Activated effector memory CD4-positive, alpha-beta T cell treated with anti-CD3 and anti-CD28 coated beads, Interleukin-2, amount 50 U/mL, for 16 hours (primary cell): Measurements from ENCODE around the gene PPP2R3A.
"Not testable (repeated sequence)": the region's sequence is repeated elsewhere in the genome, so short reads cannot be mapped to it uniquely, and the experiment has no call there.

Source experiments
- DNase-seq: peaks from one replicate; pipeline ENCODE4 v3.0.0-alpha.2; 2020

Gene PPP2R3A, protein sequence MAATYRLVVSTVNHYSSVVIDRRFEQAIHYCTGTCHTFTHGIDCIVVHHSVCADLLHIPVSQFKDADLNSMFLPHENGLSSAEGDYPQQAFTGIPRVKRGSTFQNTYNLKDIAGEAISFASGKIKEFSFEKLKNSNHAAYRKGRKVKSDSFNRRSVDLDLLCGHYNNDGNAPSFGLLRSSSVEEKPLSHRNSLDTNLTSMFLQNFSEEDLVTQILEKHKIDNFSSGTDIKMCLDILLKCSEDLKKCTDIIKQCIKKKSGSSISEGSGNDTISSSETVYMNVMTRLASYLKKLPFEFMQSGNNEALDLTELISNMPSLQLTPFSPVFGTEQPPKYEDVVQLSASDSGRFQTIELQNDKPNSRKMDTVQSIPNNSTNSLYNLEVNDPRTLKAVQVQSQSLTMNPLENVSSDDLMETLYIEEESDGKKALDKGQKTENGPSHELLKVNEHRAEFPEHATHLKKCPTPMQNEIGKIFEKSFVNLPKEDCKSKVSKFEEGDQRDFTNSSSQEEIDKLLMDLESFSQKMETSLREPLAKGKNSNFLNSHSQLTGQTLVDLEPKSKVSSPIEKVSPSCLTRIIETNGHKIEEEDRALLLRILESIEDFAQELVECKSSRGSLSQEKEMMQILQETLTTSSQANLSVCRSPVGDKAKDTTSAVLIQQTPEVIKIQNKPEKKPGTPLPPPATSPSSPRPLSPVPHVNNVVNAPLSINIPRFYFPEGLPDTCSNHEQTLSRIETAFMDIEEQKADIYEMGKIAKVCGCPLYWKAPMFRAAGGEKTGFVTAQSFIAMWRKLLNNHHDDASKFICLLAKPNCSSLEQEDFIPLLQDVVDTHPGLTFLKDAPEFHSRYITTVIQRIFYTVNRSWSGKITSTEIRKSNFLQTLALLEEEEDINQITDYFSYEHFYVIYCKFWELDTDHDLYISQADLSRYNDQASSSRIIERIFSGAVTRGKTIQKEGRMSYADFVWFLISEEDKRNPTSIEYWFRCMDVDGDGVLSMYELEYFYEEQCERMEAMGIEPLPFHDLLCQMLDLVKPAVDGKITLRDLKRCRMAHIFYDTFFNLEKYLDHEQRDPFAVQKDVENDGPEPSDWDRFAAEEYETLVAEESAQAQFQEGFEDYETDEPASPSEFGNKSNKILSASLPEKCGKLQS (N-terminal part only)

DNA sequence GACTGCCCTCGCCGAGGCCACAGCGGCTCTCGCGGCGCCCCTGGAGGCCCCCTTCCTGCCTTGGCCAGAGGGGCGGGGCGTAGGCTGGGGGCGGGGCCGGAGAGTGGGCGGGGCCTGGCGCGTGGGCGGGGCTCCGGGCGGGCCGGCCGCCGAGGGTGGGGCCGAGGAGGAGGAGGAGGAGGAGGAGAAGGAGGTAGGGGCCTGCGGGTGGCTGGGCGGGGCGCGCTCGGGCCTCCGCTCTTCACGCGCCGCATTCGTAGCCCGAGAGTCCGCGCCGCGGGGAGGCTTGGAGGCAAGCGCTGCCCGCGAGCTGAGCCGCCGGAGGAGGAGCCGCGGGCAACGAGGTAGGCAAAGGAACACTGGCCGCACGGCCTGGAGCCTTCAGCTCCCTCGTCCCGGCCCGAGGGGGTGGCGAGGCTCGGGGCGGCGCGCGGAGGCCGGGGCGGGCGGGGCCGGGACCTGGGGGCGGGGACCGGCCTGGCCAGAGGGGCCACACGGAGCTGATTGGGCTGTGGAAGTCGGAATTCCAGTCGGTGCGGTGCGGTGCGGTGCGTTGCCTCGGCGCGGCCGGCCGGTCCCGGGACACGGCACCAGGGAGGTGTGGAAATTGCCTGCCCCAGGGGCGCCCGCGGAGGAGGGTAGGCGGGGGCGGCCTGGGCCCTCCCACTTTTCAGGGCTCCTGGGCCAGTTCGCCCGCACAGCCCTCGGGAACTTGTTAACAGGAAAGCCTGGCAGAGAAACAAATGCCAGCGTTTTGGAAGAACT lies at the start of gene PPP2R3A:
Gene PPP2R3A, plus strand, starts transcription at position 223 of the 765 bp plus-strand sequence. CDS start 35,771 bp downstream, outside the sequence.
- peak; percentile 84 for DNase-seq

DNA sequence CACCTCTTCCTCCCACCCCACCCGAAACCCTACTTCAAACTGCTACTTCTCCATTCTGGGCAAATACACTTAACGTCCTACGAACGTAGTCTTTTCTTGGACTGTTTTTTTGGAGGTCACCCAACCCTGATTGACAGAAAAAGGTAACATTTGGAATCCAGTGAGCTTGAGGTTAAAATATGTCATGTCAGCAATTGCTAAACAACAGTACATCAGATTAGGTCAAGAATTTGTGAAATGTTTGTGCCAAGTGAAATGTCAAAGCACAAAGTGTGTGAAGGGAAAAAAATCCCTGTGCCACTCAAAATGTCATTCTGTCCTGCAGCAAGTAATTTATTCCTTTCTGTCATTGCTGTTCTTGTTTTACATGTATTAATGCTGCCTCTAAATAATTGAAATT lies 49.2 kb upstream of the PPP2R3A start:
- DNase-seq, result no peak

DNA sequence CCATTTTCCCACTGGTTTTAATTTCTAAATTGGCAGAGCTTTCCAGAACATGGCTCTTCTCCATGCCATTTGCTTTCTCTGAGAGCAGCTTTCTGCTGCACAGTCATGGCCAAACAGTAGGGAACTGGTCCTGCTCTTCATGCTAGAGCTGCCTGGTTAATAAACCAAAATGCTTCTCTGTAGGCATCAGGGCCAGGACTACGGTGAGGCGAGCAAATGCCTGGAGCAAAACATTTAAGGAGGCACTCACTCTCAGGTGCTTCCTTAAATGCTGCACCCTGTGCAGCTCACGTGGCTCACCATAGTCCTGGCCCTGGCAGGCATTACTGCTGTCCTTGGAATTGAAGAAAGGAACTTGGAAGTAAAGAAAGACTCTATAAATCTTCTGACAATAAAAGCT lies 48.5 kb upstream of the PPP2R3A start:
- DNase-seq, result no peak

DNA sequence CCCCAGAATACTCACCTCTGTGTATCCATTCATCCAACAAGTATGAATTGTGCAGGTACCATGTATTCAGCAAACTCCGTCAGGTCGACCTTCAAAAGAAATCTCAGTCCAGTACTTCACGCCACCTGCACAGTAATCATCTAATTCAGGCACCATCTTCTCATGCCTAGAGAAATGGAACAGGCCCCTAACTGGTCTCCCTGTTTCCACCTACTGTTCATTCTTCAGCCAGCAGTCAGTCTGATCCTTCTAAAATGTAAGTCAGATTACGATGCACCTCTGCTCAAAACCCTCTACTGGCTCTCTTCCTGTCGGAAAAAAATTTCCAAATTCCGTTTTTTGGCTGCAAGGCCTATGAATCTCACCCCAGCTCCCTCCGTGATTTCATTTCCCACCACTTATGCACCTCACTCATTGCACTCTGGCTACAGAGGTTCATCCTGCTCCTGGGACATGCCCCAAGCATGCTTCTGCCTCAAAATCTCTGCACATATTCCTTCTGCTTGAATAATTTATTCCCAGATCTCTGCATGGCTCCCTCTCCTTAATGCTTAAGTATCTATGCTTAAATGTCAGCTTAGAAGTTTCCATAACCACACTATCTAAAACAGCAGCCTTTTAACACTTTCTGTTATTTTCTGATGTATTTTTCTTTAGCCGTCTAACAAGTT lies 47.5 kb upstream of the PPP2R3A start:
- no peak for DNase-seq

DNA sequence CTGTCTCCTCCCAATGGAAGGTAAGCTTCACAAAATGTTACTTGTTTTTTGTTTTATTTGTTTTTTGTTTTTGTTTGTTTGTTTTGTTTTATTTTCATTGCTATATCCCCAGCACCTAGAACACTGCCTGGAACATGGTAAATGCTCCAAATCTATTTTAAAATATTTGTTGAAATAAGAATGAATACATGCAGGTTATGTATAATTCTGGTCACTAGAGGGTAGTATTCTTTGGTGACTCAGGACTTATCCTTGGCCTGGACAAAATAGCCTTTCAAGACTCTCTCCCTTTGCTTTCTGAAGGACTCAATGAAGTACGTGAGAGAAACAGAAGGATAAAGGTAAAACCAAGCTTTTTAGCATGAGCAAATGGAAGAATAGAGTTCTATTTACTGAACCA lies 46.9 kb upstream of the PPP2R3A start:
- no peak for DNase-seq

DNA sequence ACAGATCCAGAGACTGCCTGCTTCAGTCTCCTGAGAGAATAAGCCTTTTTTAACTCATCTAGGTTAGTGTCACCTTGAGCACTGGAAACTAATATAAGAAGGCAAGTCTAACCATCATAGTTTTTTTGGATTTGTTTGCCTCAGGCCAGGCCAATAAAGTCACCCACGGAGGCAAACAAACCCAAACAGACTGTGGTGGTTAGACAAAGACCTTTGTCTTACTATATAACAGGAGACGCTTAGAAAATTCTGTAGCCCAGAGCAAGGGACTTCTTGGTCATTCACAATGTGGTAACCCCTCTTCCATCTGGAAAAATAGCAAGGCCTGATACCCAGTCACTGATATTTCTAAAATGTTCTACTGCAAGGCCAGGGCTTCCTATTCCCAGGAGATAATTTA lies 45.3 kb upstream of the PPP2R3A start:
- no peak for DNase-seq

DNA sequence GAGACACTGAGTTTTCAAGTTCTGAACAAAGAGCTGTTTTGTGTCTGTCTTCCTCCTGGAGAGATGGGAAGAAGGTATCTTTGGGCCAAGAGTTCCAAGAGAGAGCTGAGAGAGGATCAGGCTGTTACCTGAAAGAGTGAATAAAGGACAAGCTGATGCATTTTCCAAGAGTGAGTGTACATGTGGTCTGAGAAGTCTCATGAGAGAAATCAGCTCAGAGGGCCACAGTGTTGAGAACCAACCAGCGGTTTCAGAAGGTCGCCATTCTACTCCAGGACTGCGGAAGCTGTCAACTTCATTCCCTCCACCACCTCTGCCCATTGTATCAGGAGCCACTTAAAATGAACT lies 42.7 kb upstream of the PPP2R3A start:
- no peak for DNase-seq

DNA sequence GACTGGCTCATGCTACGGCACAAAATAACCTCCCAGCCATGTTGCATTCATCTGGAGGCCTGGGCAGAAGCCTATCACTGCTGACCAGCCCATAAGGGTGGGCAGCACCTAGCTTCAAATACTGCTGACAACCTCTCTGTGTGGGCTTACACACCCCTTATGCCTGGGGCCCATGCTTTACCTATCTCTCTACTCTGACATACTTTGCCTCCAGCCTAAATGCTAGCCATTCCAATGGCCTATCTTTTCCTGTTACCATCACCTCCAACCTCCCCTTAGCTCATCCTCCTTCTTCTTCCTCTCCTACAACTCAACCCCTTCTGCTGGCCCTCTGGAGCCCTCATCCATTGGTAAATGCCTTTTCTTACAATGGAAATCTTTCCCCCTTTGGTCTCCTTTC lies 41.0 kb upstream of the PPP2R3A start:
- DNase-seq, result no peak

DNA sequence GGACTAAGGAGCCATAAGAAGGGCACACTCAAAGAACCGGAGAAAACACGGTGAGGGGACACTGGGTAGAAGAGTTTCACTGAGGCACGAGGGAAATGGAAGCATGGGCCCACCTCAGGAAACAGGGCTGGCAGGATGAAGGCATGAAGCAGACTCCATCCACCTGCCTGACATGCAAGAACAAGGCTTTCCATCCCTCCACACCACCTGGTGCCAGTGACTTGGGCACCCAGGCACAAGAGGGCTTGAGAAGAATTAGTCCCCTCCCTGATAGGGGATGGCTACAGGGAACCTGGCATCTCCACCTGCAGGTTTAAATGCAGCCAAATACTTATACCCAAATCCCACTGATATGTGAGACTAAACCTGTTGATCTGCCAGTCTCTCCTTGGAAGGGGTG lies 38.9 kb upstream of the PPP2R3A start:
- DNase-seq, result no peak

DNA sequence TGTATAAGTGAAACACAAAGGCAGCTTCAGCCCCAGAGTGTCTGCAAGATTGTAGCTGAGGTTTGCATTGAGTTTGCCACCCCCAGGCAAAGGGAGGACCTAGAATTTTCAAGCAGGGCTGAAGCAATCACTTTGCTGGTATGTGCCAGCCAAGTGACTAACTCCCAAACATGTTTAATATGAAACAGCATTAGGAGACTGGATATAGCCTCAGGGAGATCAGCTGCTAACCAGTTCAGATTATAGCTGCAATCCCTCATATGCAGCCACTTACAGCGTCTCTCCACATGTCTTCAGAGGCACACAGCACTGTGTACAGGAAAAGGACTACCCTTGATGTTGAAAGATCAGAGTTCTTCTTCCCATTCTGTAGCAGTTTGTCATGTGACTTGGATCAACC lies 38.4 kb upstream of the PPP2R3A start:
- DNase-seq, result no peak

DNA sequence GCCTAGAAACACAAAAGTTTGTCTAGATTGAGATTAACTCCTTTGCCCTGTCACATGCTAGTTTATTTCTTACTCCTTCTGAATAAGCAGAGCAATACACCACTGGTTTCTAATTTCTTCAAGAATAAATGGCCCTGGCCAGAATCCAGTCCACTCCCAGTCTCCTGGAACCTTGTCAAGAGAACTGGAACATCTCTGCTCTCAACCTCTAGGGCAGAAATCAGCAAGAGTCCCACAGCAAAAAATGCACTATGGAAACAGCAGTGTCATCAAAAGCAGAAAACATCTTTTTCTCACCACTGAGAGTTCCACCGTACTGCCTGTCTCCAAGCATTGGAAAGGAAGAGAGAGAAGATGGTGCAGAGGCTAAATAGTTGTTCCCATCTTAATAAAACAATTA lies 35.9 kb upstream of the PPP2R3A start:
- no peak for DNase-seq

DNA sequence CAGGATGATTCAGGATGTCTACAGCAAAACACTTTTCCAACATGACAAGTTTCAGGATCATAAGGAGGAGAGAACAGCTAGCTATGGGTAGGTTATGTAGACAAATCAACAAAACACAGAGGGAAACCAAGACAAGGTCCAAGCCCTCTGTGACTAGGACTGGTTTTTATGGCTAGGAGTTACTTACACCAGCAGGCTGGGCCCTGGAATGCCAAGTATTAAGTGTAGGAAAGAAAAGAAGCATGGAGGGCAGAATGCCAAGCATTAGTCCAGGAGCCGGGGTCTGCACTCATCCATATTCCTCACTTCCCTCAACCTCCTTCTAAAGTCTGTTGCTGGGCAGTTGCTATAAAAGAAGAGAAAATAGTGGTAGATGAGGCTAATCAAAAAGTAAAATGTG lies 35.3 kb upstream of the PPP2R3A start:
- DNase-seq, result no peak

DNA sequence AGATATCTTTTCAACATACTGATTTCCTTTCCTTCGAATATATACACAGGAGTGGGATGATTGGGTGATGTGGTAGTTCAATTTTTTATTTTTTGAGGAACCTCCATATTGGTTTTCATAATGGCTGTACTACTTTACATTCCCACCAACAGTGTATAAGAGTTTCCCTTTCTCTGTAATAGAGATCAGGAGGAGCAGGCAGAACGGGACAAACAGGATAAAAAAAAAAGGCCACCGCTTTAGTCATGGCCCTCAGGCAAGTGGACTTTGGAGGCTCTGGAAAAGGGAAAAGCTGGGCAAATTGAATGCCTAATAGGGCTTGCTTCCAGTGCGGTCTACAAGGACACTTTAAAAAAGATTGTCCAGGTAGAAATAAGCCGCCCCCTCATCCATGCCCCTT lies 30.4 kb upstream of the PPP2R3A start:
- not testable (repeated sequence) for DNase-seq

DNA sequence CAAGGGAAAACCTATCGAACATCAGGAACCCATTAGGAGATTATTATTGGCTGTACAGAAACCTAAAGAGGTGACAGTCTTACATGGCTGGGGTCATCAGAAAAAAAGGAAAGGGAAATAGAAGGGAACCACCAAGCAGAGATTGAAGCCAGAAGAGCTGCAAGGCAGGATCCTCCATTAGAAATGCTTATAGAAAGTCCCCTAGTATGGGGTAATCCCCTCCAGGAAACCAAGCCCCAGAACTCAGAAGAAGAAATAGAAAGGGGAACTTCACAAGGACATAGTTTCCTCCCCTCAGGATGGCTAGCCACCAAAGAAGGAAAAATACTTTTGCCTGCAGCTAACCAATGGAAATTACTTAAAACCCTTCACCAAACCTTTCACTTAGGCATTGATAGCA lies 27.8 kb upstream of the PPP2R3A start:
- not testable (repeated sequence) for DNase-seq

DNA sequence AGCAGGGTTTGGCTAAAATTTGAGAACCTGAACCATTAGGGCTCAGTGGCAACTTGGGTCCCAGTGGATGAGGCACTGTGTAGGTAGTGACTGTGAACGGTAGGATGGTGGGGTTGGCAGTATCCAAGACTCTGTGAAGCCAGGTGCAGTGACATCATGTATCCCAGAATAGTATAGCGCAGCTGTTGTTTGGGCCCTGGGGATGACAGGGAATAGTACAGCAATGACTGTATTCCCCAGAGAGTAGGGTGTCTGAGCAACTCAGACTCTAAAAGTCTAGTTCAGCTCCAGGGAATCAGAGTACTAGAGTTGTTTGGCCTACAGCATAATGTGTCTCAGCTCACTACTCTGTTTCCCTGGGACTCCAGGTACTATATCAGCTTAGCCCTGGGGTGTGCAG lies 20.7 kb upstream of the PPP2R3A start:
- no peak for DNase-seq

DNA sequence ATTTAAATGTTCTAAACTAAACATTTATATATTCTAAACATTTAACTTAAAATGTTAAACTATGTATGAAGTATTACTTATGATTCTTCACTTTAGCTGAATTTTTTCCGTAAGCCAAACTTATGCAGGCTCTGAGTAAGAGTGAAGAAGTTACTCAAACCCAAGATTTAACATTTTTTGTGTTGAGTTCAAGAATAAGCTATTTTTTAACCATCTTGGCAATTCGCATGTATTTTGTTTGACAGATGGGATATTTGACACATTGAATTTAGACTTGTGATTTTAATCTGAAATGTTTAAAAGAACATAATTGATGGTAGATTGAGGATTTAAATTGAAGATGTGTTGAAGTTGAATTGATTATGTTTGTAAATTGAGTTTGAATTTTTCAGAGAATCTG lies 14.6 kb upstream of the PPP2R3A start:
- no peak for DNase-seq

DNA sequence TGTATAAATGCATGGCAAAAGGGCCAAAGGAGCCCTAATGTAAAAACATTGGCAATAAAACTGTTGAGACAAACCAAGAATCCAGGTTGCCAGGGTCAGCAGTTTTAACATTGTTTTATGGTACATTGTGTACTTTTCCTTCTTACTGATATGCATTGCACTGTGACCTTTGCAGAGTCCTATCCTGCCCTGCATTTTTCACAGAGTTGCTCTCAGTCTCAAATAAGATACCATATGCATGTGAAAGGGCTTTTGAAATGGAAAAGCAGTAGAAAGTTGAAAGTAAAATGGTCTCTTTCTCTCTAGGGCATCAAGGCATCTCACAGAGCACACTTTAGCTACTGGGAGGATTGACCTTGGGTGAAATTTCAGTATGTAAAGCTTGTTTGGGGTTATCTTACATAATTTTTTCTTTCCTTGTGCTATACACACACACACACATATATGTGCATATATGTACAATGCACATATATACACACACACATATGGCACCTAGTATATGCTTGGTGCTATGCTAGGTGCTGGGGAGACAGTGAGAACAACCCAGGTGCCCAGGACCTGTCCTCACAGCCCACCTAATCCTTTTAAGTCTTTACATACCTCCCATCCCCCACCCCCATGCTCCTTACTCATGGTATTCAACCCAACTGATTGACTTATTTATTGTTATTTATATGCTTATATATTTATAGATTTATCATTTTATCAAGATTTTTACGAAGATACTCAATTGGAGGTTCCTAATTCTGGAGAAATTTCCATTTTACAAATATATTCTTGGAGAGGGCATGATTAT lies 1.2 kb upstream of the PPP2R3A start:
- DNase-seq, result no peak

DNA sequence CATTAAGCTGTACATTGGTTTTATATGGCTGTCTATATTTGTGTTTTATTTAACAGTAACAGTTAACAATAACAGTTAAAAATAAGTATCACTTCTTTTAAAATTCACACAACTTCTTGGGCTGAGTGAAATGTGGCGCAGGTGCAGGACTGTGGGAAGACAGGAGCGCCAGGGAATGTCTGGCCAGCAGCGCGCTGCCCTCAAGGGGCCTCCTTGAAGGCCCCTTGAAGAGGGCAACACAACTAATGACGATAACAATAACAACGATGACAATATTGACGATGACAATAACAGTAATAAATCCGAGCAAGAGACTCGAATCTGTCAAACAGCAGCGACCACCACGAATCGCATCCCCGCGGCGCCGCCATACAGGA lies 411 bp upstream of the PPP2R3A start:
- DNase-seq, result no peak

DNA sequence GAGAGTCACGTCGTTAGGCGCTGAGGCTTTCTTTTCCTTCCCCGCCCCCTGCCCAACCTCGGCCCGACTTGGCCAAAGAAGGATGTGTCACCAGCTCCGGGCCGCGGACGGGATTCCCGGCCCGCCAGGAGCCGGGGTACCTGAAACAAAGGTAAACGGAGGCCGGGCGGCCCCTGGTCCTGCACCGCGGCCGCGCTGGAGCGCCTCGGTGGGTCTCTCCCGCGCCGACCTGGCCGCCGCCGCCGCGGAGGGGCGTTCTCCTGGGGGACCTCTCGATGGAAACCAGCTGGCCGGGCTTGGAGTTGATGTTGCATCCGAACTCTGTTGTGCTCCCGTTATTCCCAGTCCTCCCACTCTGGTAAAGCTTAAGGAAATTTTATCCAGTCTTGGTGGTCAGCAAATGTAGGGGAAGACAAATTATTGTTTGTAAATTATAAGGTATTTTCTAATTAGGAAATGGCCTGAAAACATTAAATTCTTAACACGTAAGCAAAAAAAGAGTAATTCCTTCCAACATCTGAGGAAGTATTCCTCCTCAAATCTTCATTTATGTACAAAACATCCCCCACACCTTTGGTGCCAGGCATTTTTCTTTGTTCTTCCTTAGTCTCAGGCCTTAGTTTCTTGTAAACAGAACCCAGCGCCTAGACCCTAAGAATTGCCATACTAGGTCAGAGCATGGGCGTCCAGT lies 888 bp downstream of the PPP2R3A start:
- DNase-seq, result no peak

DNA sequence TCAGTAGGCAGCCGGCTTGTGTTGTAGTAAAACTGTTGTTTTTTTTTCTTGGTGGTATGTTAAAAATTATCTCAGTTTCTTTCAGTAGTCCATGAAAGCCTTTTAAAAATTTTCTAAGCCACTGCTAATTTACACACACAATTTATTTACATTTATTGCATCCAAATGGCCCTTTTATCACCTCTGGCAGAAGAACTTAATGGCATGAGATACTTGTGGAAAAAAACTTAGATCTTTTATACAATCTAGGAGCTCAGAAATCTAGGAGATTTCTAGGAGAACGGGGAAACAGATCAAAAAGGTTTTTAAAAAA lies 1.4 kb downstream of the PPP2R3A start:
- DNase-seq, result no peak

DNA sequence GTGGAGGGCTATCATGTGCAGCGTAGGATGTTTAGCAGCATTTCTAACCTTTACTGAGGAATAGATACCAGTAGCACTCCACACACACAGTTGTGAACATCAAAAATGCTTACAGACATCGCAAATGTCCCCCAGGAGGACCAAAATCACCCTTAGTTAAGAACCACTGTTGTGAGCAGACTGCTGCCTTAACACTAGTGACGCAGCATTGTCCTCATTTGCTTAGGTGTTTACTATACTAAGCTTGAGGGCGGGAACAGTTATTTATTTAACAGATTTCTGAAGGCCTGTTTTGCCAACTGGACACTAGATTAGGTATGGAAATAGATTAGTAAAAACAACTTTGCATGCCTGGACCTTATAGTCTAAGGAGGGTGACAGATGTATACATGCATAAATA lies 2.3 kb downstream of the PPP2R3A start:
- DNase-seq, result no peak
